T-helper 1 cell (primary cell): ENCODE results near the gene SMU1.
A peak's percentile ranks its signal among the peaks of the same experiment; 100 is the strongest.
"Not testable (repeated sequence)": the region's sequence is repeated elsewhere in the genome, so short reads cannot be mapped to it uniquely, and the experiment has no call there.

ENCODE experiments used
- DNase-seq, 5 donors: peaks; one replicate each; pipeline ENCODE4 v3.0.0-alpha.2; 2012 to 2020

Gene SMU1

GRCh38 chr9:33012328-33013069, 64.0 kb downstream of the SMU1 start:
- DNase-seq: no peak

- DNase-seq: no peak
Measured at GRCh38 chr9:33011831-33012230, 64.6 kb downstream of the SMU1 start.

DNA sequence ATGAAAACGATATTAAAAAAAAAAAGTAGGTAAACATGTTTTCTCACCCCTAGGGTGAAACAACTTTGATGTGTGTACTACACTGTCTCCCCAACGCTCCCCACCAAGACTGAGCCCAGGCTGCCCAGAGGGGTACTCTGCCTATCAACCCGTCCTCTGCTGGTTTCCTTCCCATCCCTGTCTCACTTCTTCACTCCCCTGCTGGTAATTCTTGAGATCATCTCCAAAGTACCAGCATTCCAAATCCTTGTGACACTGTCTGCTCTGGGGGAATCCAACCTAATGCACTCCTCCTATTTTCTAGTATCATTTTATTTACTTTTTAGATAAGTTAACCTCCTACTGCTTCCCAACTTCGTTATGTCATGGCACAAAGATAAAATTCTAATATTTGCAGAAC, 68.7 kb downstream of the SMU1 start:
- no peak for DNase-seq

GRCh38 chr9:33005335-33005734, 71.1 kb downstream of the SMU1 start:
- not testable (repeated sequence) for DNase-seq

DNA sequence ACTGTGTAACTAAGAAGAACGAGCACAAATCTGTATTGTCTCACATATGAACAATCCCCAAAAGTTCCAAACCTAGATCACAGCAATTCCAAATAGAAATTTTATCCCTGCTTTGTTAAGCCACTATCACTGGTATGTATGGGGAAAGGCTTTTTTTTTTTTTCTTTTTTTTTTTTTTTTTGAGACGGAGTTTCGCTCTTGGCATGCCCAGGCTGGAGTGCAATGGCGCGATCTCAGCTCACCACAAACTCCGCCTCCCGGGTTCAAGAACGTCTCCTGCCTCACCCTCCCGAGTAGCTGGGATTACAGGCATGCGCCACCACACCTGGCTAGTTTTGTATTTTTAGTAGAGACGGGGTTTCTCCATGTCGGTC, 75.8 kb downstream of the SMU1 start:
- DNase-seq: peak in 3 of 5 donors; percentile 14 to 42 (median 15)

- no peak for DNase-seq
Measured at GRCh38 chr9:32992595-32993238, 83.8 kb downstream of the SMU1 start.

DNA sequence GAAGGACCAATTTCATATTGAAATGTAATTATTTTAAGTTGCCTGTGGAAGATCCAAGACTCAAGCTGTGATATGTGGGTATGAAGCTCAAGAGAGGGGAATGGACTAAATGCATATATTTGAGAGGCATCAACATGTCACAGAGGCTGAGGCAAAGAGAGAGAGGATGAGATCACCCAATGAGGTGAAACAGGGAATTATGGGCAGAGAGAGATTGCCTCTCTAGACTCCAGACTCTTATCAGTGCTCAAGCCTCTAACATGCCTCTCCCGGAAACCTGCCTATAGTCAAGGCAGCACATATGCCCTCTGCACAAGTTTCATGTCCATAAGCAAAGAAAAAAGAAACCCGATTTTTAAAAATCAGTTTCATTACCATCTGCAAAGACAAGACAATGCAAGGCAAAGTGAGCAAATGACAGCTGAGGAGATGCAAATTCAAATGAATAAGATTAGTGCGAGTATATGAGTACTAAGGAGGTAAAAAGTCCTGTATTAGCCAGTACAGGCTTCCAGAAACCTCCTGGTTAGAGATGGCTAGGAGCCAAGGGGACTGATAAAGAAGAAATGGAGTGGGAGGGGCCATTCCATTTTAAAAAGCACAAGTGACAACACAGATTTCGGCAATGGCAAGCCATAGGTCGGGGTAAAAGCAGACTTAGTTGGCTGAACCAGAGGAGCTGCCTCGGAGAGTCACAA, 84.4 kb downstream of the SMU1 start:
- DNase-seq: no peak
